BJ (cell line): ENCODE data around the gene GLYAT. TPM values are rescaled to one million over a fixed set of nuclear protein-coding genes. Genes with fewer than 3 reads are reported as not detected.

ENCODE experiments used
- CTCF ChIA-PET: fragments of 350-600 bp; formaldehyde crosslinking; extraction: SDS; loops from one replicate; lab custom pipeline; 2021; ENCODE audit warnings: antibody characterized with exemption, inconsistent platforms; lab: Yijun Ruan, JAX
- POLR2A ChIA-PET: fragments of 300-600 bp; sonication (Branson Sonifier 250); formaldehyde crosslinking; extraction: SDS; loops from one replicate; lab custom pipeline; 2021; ENCODE audit warnings: antibody characterized with exemption; lab: Charles Lee
- DNase-seq: peaks from one replicate; pipeline ENCODE4 v3.0.0-alpha.2; 2011; ENCODE audit warnings: low read depth
- H3K27me3 ChIP-seq: 2 replicates; pipeline ENCODE4 v1.6.0; 2011; ENCODE audit warnings: low read length; ENCODE audit not compliant: control insufficient read depth, insufficient read depth
- H3K36me3 ChIP-seq: 2 replicates; pipeline ENCODE4 v1.5.1; 2011; ENCODE audit warnings: low read length; ENCODE audit not compliant: control insufficient read depth, insufficient read depth
- H3K4me3 ChIP-seq: 2 replicates; pipeline ENCODE4 v1.5.1; 2011; ENCODE audit warnings: low read depth, mild to moderate bottlenecking, control low read depth, low read length
- CTCF ChIP-seq: IDR thresholded peaks from 2 replicates; pipeline ENCODE4 v1.5.1; 2011; ENCODE audit warnings: low read depth, mild to moderate bottlenecking, control low read depth, inconsistent platforms, low read length, moderate library complexity; ENCODE audit not compliant: insufficient read depth
- polyA minus RNA-seq: library from RNA; depleted of rRNA, polyadenylated mRNA; stranded (reverse); fragments of >200 nt; gene quantifications from 2 replicates; pipeline ENCODE4 v1.2.3, GENCODE V29; 2011; rRNA and poly(A)+ RNA removed
- polyA plus RNA-seq: library from polyadenylated mRNA; depleted of rRNA; stranded (reverse); fragments of >200 nt; gene quantifications from 2 replicates; pipeline ENCODE4 v1.2.3, GENCODE V29; 2011; rRNA removed

The GLYAT gene
- polyA plus RNA-seq (not detected in 2 replicates), polyA minus RNA-seq (not detected in 2 replicates)

- Histone ChIP-seq H3K4me3 (no peak within 1 kb of the TSS), H3K27me3 (no peaks in the 10 kb centered on the region), H3K36me3 (no peaks in the 10 kb centered on the region)
- CTCF ChIA-PET, result no interaction called here
- POLR2A ChIA-PET, result no interaction called here
- TF ChIP-seq CTCF, result no peak
- DNase-seq, result no peak
Measured at GRCh38 chr11:58731819-58732218, at the start of gene GLYAT. GLYAT (minus strand) TSS chr11:58731943; CDS start chr11:58724496, 7,447 bp downstream.

GRCh38 chr11:58781345-58781744 lies 49.6 kb upstream of the GLYAT start:
- no peak for DNase-seq
- CTCF ChIA-PET, result no interaction called here
- Histone ChIP-seq H3K36me3 (no peaks in the 10 kb centered on the region), H3K27me3 (no peaks in the 10 kb centered on the region), H3K4me3 (no peak overlapping the region)
- POLR2A ChIA-PET, result no interaction called here
- TF ChIP-seq CTCF, result no peak

GRCh38 chr11:58780578-58780977 lies 48.8 kb upstream of the GLYAT start:
- TF ChIP-seq CTCF, result no peak
- Histone ChIP-seq H3K4me3 (no peak overlapping the region), H3K36me3 (no peaks in the 10 kb centered on the region), H3K27me3 (no peaks in the 10 kb centered on the region)
- ChIA-PET POLR2A (no interaction called here), CTCF (no interaction called here)
- no peak for DNase-seq

GRCh38 chr11:58776891-58777710 lies 45.4 kb upstream of the GLYAT start:
- CTCF ChIA-PET, result no interaction called here
- H3K4me3 ChIP-seq, result no peak overlapping the region
- DNase-seq, result no peak
- no peak for TF ChIP-seq CTCF
- POLR2A ChIA-PET, result no interaction called here
- no peaks in the 10 kb centered on the region for H3K27me3 ChIP-seq
- no peaks in the 10 kb centered on the region for H3K36me3 ChIP-seq

- CTCF ChIA-PET, result interaction anchor here (0.9 kb wide), 1 partner anchor 63 kb away, joined by 3 read pairs; no protein-coding TSS in a partner anchor
- H3K36me3 ChIP-seq, result no peaks in the 10 kb centered on the region
- no peak for DNase-seq
- H3K27me3 ChIP-seq, result no peaks in the 10 kb centered on the region
- no peak overlapping the region for H3K4me3 ChIP-seq
- TF ChIP-seq CTCF, result no peak
- POLR2A ChIA-PET, result no interaction called here
Measured at GRCh38 chr11:58775066-58775708, 43.4 kb upstream of the GLYAT start.
